ENCODE data around the gene CENPP. TPM values are rescaled to one million over a fixed set of nuclear protein-coding genes. Genes with fewer than 3 reads are reported as not detected.

Gene CENPP
- total RNA-seq, 2 experiments from 2014 or later = 23.3 to 31.6 TPM

DNA sequence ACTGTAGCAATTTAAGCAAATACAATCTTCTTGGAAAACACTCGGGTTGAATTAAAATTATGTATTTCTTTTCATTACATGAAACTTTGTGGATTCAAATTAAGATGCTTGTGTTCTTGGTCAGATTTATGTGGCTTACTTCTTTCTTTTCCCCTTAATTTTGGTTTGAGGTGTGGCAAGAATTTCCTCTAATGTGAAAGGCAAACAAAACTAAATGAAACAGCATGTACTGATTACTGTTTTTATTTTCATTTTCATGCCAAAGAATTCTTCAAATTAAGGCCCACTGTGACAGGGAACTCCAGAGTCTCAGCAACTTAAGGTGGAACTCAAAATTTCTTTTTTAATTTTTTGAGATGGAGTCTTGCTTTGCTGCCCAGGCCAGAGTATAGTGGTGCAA, 98.6 kb downstream of the CENPP start, which contains the start of gene OMD:
Gene OMD, minus strand, starts transcription at position 132 of the 400 bp plus-strand sequence. CDS start 6,913 bp downstream, outside the sequence.
- Mint-ChIP-seq H3K27ac (no peak within 1 kb of the TSS), H3K27me3 (no peaks in the 10 kb centered on the region), H3K9me3 (no peaks in the 10 kb centered on the region), H3K4me1 (peaks cover 5% of the 10 kb centered on the region), H3K36me3 (ENCODE audit: low read depth) (peaks cover 2% of the 10 kb centered on the region), H3K4me3 (no peak within 1 kb of the TSS)
- POLR2A ChIA-PET = no interaction called here
- CTCF ChIA-PET = no interaction called here
- no peak for DNase-seq

DNA sequence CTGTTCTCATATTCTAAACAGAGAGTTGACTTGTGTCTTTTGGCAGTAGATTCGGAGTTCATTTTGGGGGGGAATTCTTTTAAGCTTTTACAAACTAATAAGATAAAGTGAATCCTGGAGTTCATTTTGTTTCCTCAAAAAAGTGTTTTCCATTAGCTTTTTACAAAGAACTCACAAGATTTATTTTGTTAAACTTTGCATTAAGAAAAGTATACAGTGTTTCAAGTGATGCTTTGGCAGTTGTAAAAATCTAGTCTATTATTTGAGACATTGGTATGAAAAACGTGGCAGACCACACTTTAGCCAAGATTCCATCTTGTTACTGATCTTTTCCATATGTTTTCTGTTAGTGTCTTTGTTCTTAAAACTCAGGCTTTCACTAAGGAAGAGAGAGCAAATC, 99.7 kb downstream of the CENPP start:
- POLR2A ChIA-PET = no interaction called here
- H3K4me3 Mint-ChIP-seq = no peak overlapping the region
- no peaks in the 10 kb centered on the region for H3K36me3 Mint-ChIP-seq (ENCODE audit: low read depth)
- no peak for DNase-seq
- H3K27ac Mint-ChIP-seq = no peak overlapping the region
- CTCF ChIA-PET = interaction anchor here (0.7 kb wide), 1 partner anchor 97 kb away, joined by 3 read pairs; no protein-coding TSS in a partner anchor
- H3K4me1 Mint-ChIP-seq = peaks cover 5% of the 10 kb centered on the region
- H3K27me3 Mint-ChIP-seq = no peaks in the 10 kb centered on the region
- no peaks in the 10 kb centered on the region for H3K9me3 Mint-ChIP-seq

DNA sequence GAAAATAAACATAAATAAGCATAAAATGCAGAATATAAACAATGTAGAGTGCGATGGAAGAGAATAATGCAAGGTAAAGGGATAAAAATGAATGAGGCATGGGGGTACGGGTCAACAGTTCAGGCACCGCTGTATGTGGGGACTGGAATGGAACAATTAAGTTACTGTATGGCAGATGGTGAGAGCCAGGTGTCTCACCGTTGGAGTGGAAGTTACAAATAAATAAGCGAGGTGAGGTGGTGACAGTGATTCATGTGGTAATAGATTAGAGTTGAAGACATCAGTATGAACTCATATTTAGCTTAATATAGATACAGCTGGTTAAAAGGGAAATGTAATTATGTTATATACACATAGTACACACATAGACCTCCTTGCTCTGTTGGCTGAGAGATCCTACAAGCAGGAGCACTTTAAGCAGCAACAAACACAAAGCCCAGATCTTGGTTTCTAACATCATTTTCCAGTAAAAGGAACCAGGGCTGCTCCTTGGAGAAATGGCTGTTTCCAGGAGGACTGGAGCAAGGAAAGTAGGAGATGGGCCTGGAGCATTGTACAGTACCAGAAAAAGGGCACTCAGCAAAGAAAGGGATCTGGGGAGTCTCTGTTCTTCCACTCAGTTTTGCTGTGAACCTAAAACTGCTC, 100.9 kb downstream of the CENPP start:
- no peaks in the 10 kb centered on the region for H3K36me3 Mint-ChIP-seq (ENCODE audit: low read depth)
- no peak overlapping the region for H3K27ac Mint-ChIP-seq
- POLR2A ChIA-PET = no interaction called here
- peaks cover 5% of the 10 kb centered on the region for H3K4me1 Mint-ChIP-seq
- CTCF ChIA-PET = no interaction called here
- DNase-seq = no peak
- no peak overlapping the region for H3K4me3 Mint-ChIP-seq
- no peaks in the 10 kb centered on the region for H3K27me3 Mint-ChIP-seq
- H3K9me3 Mint-ChIP-seq = no peaks in the 10 kb centered on the region

DNA sequence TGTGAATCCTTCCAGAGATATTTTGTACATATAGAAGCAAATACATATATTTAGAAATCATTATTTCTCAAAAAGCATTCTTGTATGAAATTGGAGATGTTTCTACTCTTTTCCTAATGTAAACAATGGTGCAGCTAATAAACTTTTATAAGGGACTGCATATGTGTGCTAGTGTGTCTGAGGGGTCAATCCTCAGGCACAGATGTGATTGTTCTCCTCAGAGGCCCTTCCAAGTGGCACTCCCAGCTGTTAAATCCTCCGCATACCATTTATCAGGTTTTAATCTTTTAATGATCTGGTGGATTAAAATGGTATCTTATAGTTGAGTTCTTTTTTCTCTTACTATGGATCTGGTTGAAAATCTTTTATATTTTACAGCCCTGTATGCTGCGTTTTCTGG, 104.1 kb downstream of the CENPP start:
- CTCF ChIA-PET = interaction anchor here (1.2 kb wide), 1 partner anchor 22 kb away, joined by 3 read pairs; no protein-coding TSS in a partner anchor
- Mint-ChIP-seq H3K27me3 (no peaks in the 10 kb centered on the region), H3K9me3 (no peaks in the 10 kb centered on the region), H3K4me3 (no peak overlapping the region), H3K4me1 (peaks cover 2% of the 10 kb centered on the region), H3K36me3 (ENCODE audit: low read depth) (no peaks in the 10 kb centered on the region), H3K27ac (no peak overlapping the region)
- DNase-seq = no peak
- POLR2A ChIA-PET = no interaction called here

DNA sequence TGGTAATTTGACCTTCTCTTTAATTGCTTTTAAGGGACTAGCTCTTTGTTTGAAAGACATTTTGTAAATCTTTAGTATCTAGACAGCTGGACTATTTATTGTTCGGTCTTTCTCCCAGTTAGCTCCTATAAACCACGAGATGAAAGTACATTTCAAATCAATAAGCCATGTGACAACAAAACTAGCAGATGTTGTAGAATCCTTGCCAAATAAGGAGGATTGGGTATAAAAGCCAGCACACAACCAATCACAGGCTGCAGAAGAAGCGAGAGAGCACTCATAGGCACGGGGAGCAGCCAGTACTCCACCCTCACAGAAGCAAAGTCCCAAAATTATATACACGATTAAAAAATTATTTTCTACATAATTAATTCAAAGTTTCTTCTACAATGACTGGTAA, 106.6 kb downstream of the CENPP start:
- ChIA-PET CTCF (interaction anchor here (0.6 kb wide), 2 partner anchors 127 to 159 kb away, joined by 3 read pairs; no protein-coding TSS in a partner anchor), POLR2A (no interaction called here)
- Mint-ChIP-seq H3K27me3 (no peaks in the 10 kb centered on the region), H3K4me1 (no peaks in the 10 kb centered on the region), H3K27ac (no peak overlapping the region), H3K36me3 (ENCODE audit: low read depth) (no peaks in the 10 kb centered on the region), H3K4me3 (no peak overlapping the region), H3K9me3 (no peaks in the 10 kb centered on the region)
- DNase-seq = no peak

DNA sequence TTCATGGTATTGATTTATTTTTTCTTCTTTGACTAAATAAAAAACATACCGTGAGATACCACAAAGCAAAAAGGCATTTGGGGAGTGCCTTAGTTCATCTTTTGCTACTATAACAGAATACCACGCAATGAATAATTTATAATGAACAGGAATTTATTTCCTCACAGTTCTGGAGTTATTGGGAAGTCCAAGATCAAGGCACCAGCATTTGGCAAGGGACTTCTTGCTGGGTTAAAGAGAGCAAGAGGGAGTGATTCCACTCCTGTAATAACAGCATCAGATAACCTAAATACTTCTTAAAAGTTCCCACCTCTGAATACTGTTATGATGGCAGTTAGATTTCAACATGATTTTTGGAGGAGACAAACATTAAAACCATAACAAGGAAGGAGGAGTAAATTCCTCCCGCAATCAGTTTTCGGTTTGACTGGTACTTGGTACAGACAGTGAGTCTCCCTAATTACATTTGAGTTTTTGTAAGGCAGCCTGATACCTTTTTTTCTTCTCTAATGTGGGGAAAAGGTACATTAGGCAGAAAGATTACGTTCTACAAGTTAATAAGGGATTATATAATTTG, 107.3 kb downstream of the CENPP start:
- no peak overlapping the region for H3K4me3 Mint-ChIP-seq
- CTCF ChIA-PET = no interaction called here
- no peaks in the 10 kb centered on the region for H3K4me1 Mint-ChIP-seq
- DNase-seq = no peak
- no peak overlapping the region for H3K27ac Mint-ChIP-seq
- H3K27me3 Mint-ChIP-seq = no peaks in the 10 kb centered on the region
- H3K9me3 Mint-ChIP-seq = no peaks in the 10 kb centered on the region
- POLR2A ChIA-PET = no interaction called here
- no peaks in the 10 kb centered on the region for H3K36me3 Mint-ChIP-seq (ENCODE audit: low read depth)

DNA sequence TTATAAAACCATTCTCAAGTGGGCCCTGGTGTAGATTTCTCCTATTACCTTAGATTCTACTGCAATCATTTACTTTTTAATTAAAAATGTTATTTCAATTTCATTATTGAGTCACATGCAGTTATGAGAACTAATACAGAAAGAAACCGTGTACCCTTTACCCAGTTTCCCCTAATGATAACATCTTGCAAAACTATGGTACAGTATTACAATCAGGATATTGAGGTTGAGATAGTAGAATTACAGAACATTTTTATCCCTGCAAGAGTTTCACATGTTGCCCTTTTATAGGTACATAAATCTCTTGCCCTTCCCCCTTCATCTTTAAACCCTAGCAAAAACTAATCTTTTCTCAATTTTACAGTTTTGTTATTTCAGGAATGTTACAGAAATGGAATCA, 109.5 kb downstream of the CENPP start:
- no peak for DNase-seq
- ChIA-PET CTCF (no interaction called here), POLR2A (no interaction called here)
- Mint-ChIP-seq H3K36me3 (ENCODE audit: low read depth) (no peaks in the 10 kb centered on the region), H3K27ac (no peak overlapping the region), H3K27me3 (no peaks in the 10 kb centered on the region), H3K9me3 (no peaks in the 10 kb centered on the region), H3K4me1 (peaks cover 6% of the 10 kb centered on the region), H3K4me3 (no peak overlapping the region)

DNA sequence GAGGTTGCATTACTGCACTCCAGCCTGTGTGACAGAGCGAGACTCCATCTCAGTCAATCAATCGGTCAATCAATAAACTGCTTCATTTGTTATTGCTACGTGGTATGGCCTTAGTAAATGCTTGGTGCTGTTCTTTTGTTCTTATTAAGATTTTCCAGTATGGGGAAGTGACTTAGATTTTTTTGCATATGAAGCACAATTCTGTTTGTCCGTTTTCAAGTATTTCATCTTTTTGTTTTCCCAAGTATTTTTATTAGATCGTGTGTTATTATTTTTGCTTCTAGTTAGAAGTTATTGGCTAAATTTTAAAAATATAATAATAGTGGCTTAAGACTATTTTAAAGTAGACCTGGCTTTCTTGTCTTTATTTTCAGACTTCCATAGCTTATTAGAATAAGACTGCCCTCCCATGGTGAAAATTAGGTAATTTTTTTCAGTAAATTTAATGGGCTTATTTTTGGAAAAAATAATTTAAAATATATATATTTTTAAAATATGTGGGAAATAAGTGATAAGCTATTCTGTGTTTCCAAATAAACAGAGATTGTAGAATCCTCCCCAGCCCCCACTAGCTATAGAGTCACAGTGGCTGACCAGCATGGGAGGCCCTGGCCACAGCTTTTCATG, 113.3 kb downstream of the CENPP start:
- Mint-ChIP-seq H3K27me3 (no peaks in the 10 kb centered on the region), H3K27ac (no peak overlapping the region), H3K4me1 (peaks cover 10% of the 10 kb centered on the region), H3K9me3 (no peaks in the 10 kb centered on the region), H3K4me3 (no peak overlapping the region), H3K36me3 (ENCODE audit: low read depth) (no peaks in the 10 kb centered on the region)
- ChIA-PET CTCF (interaction anchor here (0.8 kb wide), 1 partner anchor 44 kb away, joined by 3 read pairs; the partner anchor contains the start of gene ASPN), POLR2A (no interaction called here)
- no peak for DNase-seq

DNA sequence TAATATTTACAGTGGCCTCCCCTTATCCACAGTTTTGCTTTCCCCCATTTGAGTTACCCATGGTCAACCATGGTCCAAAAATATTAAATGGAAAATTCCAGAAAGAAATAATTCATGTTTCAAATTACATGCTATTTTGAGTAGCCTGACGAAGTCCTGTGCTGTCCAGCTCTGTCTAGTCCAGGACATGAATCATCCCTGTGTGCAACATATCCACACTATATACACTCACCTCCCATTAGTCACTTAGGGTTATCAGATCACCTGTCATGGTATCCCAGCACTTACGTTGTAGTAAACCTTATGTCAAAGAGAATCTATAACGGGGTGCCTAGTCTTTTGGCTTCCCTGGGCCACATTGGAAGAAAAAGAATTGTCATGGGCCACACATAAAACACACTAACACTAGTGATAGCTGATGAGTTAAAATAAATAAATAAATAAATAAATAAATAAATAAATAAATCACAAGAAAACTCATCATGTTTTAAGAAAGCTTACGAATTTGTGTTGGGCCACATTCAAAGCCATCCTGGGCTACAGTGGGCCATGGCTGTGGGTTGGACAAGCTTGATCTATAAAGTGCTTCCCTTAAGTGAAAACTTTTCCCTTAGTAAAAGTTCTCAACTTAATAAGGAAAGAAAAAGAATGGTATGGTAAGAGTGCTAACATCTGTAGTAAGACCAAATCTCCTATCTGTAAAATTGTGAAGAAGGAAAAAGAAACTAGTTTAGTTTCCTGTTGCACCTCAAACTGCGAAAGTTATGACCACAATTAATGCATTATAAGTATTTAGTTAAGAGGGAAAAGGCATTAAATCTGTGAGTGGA, 114.4 kb downstream of the CENPP start:
- Mint-ChIP-seq H3K9me3 (no peaks in the 10 kb centered on the region), H3K4me1 (peaks cover 10% of the 10 kb centered on the region), H3K27me3 (no peaks in the 10 kb centered on the region), H3K27ac (no peak overlapping the region), H3K36me3 (ENCODE audit: low read depth) (no peaks in the 10 kb centered on the region), H3K4me3 (no peak overlapping the region)
- ChIA-PET CTCF (interaction anchor here (0.8 kb wide), 1 partner anchor 43 kb away, joined by 3 read pairs; the partner anchor contains the start of gene ASPN), POLR2A (no interaction called here)
- DNase-seq = no peak

DNA sequence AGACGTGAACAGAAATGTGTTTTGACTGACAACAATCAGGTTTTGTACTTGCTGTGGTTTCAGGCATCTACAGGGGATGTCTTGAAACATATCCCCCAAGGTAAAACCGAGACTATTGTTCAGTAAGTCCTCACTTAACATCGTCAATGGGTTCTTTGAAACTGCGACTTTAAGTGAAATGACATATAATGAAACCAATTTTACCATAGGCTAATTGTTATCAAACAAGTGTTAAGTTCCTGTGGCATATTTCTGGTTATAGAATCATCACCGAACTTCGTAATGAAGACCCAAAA, 114.9 kb downstream of the CENPP start:
- POLR2A ChIA-PET = no interaction called here
- no peaks in the 10 kb centered on the region for H3K27me3 Mint-ChIP-seq

DNA sequence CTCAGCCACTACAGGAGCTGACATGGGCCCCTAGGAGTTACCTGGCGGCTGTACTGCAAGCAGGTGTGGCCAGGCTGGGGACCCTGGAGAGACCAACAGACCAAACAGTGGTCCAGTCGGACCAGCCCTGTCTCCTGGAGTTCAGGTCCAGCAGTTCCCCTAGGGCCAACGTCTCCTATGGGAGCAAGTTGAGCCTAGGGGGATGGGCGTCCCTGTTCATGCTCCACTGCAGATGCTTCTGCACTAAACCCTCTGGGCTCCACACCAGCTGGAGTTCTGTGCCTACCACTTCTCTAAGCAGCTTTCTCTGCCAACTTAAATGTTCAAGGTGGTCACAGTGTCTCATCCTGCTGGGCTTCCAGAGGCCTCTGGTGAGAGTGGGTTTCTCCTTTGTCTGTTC, 119.1 kb downstream of the CENPP start:
- no peaks in the 10 kb centered on the region for H3K27me3 Mint-ChIP-seq
- no peak overlapping the region for H3K4me3 Mint-ChIP-seq
- H3K27ac Mint-ChIP-seq = peak overlapping the region; percentile 16
- no peaks in the 10 kb centered on the region for H3K9me3 Mint-ChIP-seq
- POLR2A ChIA-PET = no interaction called here
- H3K36me3 Mint-ChIP-seq (ENCODE audit: low read depth) = peaks cover 2% of the 10 kb centered on the region
- peaks cover 7% of the 10 kb centered on the region for H3K4me1 Mint-ChIP-seq
- no peak for DNase-seq
- CTCF ChIA-PET = no interaction called here

More for the DNA sequence above, 114.9 kb downstream of the CENPP start:
- CTCF ChIA-PET = no interaction called here
- Mint-ChIP-seq H3K4me3 (no peak overlapping the region), H3K9me3 (no peaks in the 10 kb centered on the region), H3K36me3 (ENCODE audit: low read depth) (no peaks in the 10 kb centered on the region), H3K27ac (no peak overlapping the region), H3K4me1 (peaks cover 10% of the 10 kb centered on the region)
- DNase-seq = no peak

DNA sequence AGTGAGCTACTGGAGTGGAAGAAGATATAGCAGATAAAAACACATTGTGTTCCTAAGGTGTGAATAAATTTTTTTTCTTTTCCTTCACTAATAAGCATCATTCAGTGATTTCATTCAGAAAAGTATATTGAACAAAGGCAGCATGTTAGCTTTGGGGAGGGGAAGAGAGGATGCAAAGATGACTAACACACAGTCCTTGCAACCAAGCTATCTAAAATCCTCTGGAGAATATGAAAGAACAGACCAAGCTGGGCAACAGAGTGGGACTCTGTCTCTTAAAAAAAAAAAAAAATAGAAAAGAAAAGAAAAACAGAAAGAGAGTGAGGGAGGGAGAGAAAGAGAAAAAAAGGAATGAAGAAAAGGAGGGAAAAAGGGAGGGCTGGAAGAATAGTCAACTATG, 120.8 kb downstream of the CENPP start:
- Mint-ChIP-seq H3K4me1 (no peaks in the 10 kb centered on the region), H3K4me3 (no peak overlapping the region), H3K27ac (no peak overlapping the region), H3K36me3 (ENCODE audit: low read depth) (peaks cover 4% of the 10 kb centered on the region), H3K27me3 (no peaks in the 10 kb centered on the region), H3K9me3 (no peaks in the 10 kb centered on the region)
- ChIA-PET CTCF (no interaction called here), POLR2A (no interaction called here)
- no peak for DNase-seq

DNA sequence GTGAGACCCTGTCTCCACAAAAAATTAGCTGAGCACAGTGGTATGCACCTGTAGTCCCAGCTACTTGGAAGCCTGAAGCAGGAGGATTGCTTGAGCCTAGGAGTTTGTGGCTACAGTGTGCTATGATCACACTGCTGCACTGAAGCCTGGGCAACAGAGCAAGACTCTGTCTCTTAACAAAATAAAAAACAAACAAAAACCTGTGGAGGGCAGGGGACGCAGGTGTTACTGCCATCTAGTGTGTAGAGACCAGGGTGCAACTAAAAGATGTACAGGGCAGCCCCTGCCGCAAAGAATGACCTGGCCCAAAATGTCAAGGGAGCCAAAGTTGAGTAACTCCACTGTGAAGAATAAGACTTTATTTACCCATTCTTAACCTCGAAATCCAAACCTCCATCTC, 129.5 kb downstream of the CENPP start:
- Mint-ChIP-seq H3K36me3 (ENCODE audit: low read depth) (peaks cover 2% of the 10 kb centered on the region), H3K27me3 (no peaks in the 10 kb centered on the region), H3K27ac (no peak overlapping the region), H3K4me3 (no peak overlapping the region), H3K9me3 (no peaks in the 10 kb centered on the region), H3K4me1 (no peaks in the 10 kb centered on the region)
- ChIA-PET POLR2A (no interaction called here), CTCF (no interaction called here)
- DNase-seq = no peak

All from activated CD4-positive, alpha-beta T cell treated with anti-CD3 and anti-CD28 coated beads, Interleukin-2, amount 10 ng/mL, durations not matched to agents 7 days and 5 days (primary cell).